K562 (cell line): ENCODE results near the gene RAI1. TPM values are rescaled to one million over a fixed set of nuclear protein-coding genes. Genes with fewer than 3 reads are reported as not detected.

Experiments used
- ATAC-seq: fragments of 200-7000 bp; cut with Tn5 transposase; 3 replicates; pipeline ENCODE4 v1.9.1; 2020; ENCODE audit warnings: moderate library complexity
- BruUV-seq: library from RNA; stranded (reverse); fragments of 400-500 nt; replicated peaks from 2 replicates; lab custom pipeline; 2021; lab: Mats Ljungman, UMichigan
- CTCF ChIA-PET: fragments of 300-600 bp; formaldehyde crosslinking; extraction: SDS; loops from one replicate; lab custom pipeline; 2021; ENCODE audit warnings: low intra/inter-chr PET ratio; lab: Yijun Ruan, JAX
- POLR2A ChIA-PET: fragments of 300-600, 350-650 bp; sonication (Branson Sonifier 250); formaldehyde crosslinking; extraction: SDS; loops from one replicate; lab custom pipeline; 2021; ENCODE audit warnings: antibody characterized with exemption, inconsistent platforms; lab: Yijun Ruan, JAX
- DNase-seq, 4 experiments: peaks; one replicate each; pipeline versions ENCODE4 v3.0.0 to v3.0.0-alpha.2; 2011 to 2018; ENCODE audit warnings: low spot score in 3 of 4, mixed read lengths in 3 of 4; ENCODE audit errors: extremely low read depth in 1 of 4
- FAIRE-seq: peaks from 2 replicates; lab custom pipeline; 2011; peaks lifted over from hg19 to GRCh38; lab: Jason Lieb, UNC
- H2AFZ ChIP-seq: 2 replicates; pipeline ENCODE4 v1.6.0; 2011; ENCODE audit warnings: low read depth, low read length, control low read depth, inconsistent platforms
- H3K27ac ChIP-seq: fragments of 200-600 bp; 3 replicates; pipeline ENCODE4 v1.8.0; 2011; ENCODE audit warnings: low read depth, mild to moderate bottlenecking, control low read depth, inconsistent platforms, low read length, moderate library complexity, mixed read lengths; ENCODE audit errors: extremely low read depth
- H3K27me3 ChIP-seq, 2 experiments: fragments of 300-600 bp in 1 of 2; 2 replicates in 1 of 2; 3 replicates in 1 of 2; pipeline versions ENCODE4 v1.6.0 to v1.8.0; 2011; ENCODE audit warnings: inconsistent platforms in 2 of 2, low read length in 2 of 2, mild to moderate bottlenecking in 1 of 2, mixed read lengths in 1 of 2, moderate library complexity in 1 of 2; ENCODE audit not compliant: control insufficient read depth in 2 of 2, insufficient read depth in 2 of 2
- H3K36me3 ChIP-seq: fragments of 300-600 bp; 3 replicates; pipeline ENCODE4 v1.8.0; 2011; ENCODE audit warnings: mild to moderate bottlenecking, low read length, inconsistent platforms; ENCODE audit not compliant: control insufficient read depth, insufficient read depth
- H3K4me1 ChIP-seq, 2 experiments: fragments of 200-600 bp in 1 of 2; replicated peaks in 1 of 2; 2 replicates in 1 of 2; 3 replicates in 1 of 2; pipeline versions ENCODE4 v1.5.1 to v1.8.0; 2011; ENCODE audit warnings: inconsistent platforms in 2 of 2, low read length in 2 of 2, mild to moderate bottlenecking in 1 of 2, mixed read lengths in 1 of 2, moderate library complexity in 1 of 2; ENCODE audit not compliant: control insufficient read depth in 2 of 2, insufficient read depth in 2 of 2
- H3K4me2 ChIP-seq: 2 replicates; pipeline ENCODE4 v1.6.1; 2011; ENCODE audit warnings: low read length, control low read depth, inconsistent platforms, mixed read lengths; ENCODE audit not compliant: insufficient read depth
- H3K4me3 ChIP-seq: fragments of 200-600 bp; sonication (generic), shearing (Covaris generic); 2 replicates; pipeline ENCODE4 v1.5.1; 2016; ENCODE audit warnings: control low read depth, inconsistent platforms
- H3K79me2 ChIP-seq: fragments of 200-600 bp; 3 replicates; pipeline ENCODE4 v1.8.0; 2011; ENCODE audit warnings: low read length, inconsistent platforms; ENCODE audit not compliant: control insufficient read depth, insufficient read depth
- H3K9ac ChIP-seq, 2 experiments: 2 replicates each; pipeline versions ENCODE4 v1.6.0 to v1.6.1; 2011; ENCODE audit warnings: low read depth in 2 of 2, low read length in 2 of 2, control low read depth in 1 of 2, inconsistent platforms in 1 of 2, mild to moderate bottlenecking in 1 of 2, mixed read lengths in 1 of 2; ENCODE audit not compliant: insufficient read depth in 1 of 2
- H3K9me1 ChIP-seq: one replicate; pipeline ENCODE4 v1.6.0; 2011; ENCODE audit warnings: inconsistent platforms, mild to moderate bottlenecking, low read length, moderate library complexity; ENCODE audit not compliant: control insufficient read depth, insufficient read depth
- H3K9me3 ChIP-seq: replicated peaks from 2 replicates; pipeline ENCODE4 v1.5.1; 2011; ENCODE audit warnings: low read depth, low read length, inconsistent platforms; ENCODE audit not compliant: control insufficient read depth, insufficient read depth
- H4K20me1 ChIP-seq: replicated peaks from 2 replicates; pipeline ENCODE4 v1.6.1; 2011; ENCODE audit warnings: low read length, inconsistent platforms, mixed read lengths; ENCODE audit not compliant: control insufficient read depth, insufficient read depth
- CXXC5 ChIP-seq: fragments of 250-450 bp; sonication (Bioruptor Pico); IDR thresholded peaks from 2 replicates; pipeline ENCODE4 v1.8.0; 2022; ENCODE audit warnings: inconsistent platforms, mild to moderate bottlenecking, moderate library complexity
- ETS1 ChIP-seq: conservative IDR thresholded peaks from 2 replicates; pipeline ENCODE4 v1.6.1; 2011; ENCODE audit warnings: low read depth, mild to moderate bottlenecking, low read length; ENCODE audit not compliant: control insufficient read depth
- HDAC3 ChIP-seq: fragments of 450-650 bp; IDR thresholded peaks from 2 replicates; pipeline ENCODE4 v1.6.1; 2018; ENCODE audit warnings: borderline replicate concordance, mild to moderate bottlenecking, moderate library complexity; ENCODE audit not compliant: partially characterized antibody
- MLX ChIP-seq, 2 experiments: fragments of 450-650 bp in 1 of 2; sonication (generic) in 1 of 2; formaldehyde crosslinking; conservative IDR thresholded peaks; 2 replicates each; pipeline versions ENCODE4 v1.4.0 to v1.8.1; 2020 to 2022; ENCODE audit warnings: mild to moderate bottlenecking in 1 of 2, missing genetic modification reagents in 1 of 2
- PTRF ChIP-seq: fragments of 450-650 bp; IDR thresholded peaks from 2 replicates; pipeline ENCODE4 v1.6.1; 2016; ENCODE audit warnings: mild to moderate bottlenecking, missing genetic modification characterization, missing compliant biosample characterization
- SP1 ChIP-seq: sonication (generic); formaldehyde crosslinking; IDR thresholded peaks from 2 replicates; pipeline ENCODE4 v1.8.1; 2022; ENCODE audit warnings: mild to moderate bottlenecking, missing genetic modification reagents
- ZBTB7A ChIP-seq: IDR thresholded peaks from 2 replicates; pipeline ENCODE4 v1.6.1; 2011; ENCODE audit warnings: low read depth, mild to moderate bottlenecking, low read length, moderate library complexity, borderline replicate concordance; ENCODE audit not compliant: control insufficient read depth
- WGBS: fragments of 100-300 bp; shearing (Covaris generic); methylation state at CpG from one replicate; pipeline ENCODE4 v1.1.6; 2016; ENCODE audit warnings: low coverage, mixed read lengths; ENCODE audit not compliant: insufficient coverage; ENCODE audit errors: missing lambda C conversion rate; 5-methylcytosine and 5-hydroxymethylcytosine counted together
- in situ Hi-C: fragments of 300-500 bp; cut with MboI; formaldehyde crosslinking; loops from 4 replicates; pipeline ENCODE4 v1.15.0; 2018; ENCODE audit warnings: inconsistent platforms, mixed read lengths
- intact Hi-C: fragments of 100-400 bp; cut with micrococcal nuclease; formaldehyde crosslinking; loops from 2 replicates; pipeline ENCODE4 v1.14.2; 2022
- polyA plus RNA-seq, 8 experiments: library from polyadenylated mRNA; depleted of rRNA in 4 of 8; stranded (reverse) in 5 of 8; unstranded in 3 of 8; fragments of >200 nt; fragmentation: Nextera tagmentation in 2 of 8; fragmentation: Illumina TruSeq in 1 of 8; extraction: Ambion mirVana in 2 of 8; extraction: Trizol in 1 of 8; gene quantifications; 2 replicates each; pipeline versions ENCODE4 v1.2.1 to v1.2.3, GENCODE V29; 2011 to 2014; ENCODE audit warnings: inconsistent platforms in 1 of 8, missing spikeins in 1 of 8
- total RNA-seq, 7 experiments: library from RNA; depleted of rRNA in 6 of 7; stranded (reverse); fragments of >200 nt in 6 of 7; fragmentation: Illumina TruSeq in 2 of 7; extraction: Trizol in 2 of 7; gene quantifications; 2 replicates each; pipeline versions ENCODE4 v1.2.1 to v1.2.3, GENCODE V29; 2011 to 2021; ENCODE audit warnings: low replicate concordance in 1 of 7

Gene RAI1
- total and polyA plus RNA-seq, 9 of the 15 experiments (the other 6 are each of a cell fraction or from before 2014, with no cell fraction given): 0.68 to 19.9 (median 5.5) TPM

- CTCF ChIA-PET: no interaction called here
- no peaks in the 10 kb centered on the region for H3K9me3 ChIP-seq
- peaks cover 0 to 15% of the 10 kb centered on the region in 2 experiments; a peak in 2 of 5 replicates for H3K4me1 ChIP-seq
- no peak overlapping the region for H3K4me2 ChIP-seq
- peaks cover 8% of the 10 kb centered on the region; the same call in 1 of the 3 replicates for H3K36me3 ChIP-seq
- no peaks in the 10 kb centered on the region for H4K20me1 ChIP-seq
- intact Hi-C loops: no loop called here
- no peak for TF ChIP-seq CXXC5 (CRISPR knock-in tag)
- TF ChIP-seq HDAC3: no peak
- no peak for TF ChIP-seq ETS1
- no peak for TF ChIP-seq ZBTB7A
- no peak for TF ChIP-seq MLX (CRISPR knock-in tag; conservative IDR thresholded peaks at IDR 0.05)
- TF ChIP-seq PTRF: no peak
- TF ChIP-seq SP1 (CRISPR knock-in tag): no peak
- WGBS: 100% methylated on average over 3 of the region's 103 CpGs
- H3K27ac ChIP-seq: no peak overlapping the region
- ATAC-seq (no peak), FAIRE-seq (no peak), DNase-seq (no peak)
- BruUV-seq: no TSS peak
- no peaks in the 10 kb centered on the region for H3K9me1 ChIP-seq
- H3K9ac ChIP-seq: no peak overlapping the region
- H2AFZ ChIP-seq: no peak overlapping the region
- no peaks in the 10 kb centered on the region; the same call in 2 of the 3 replicates for H3K79me2 ChIP-seq
- H3K4me3 ChIP-seq: no peak overlapping the region
- POLR2A ChIA-PET: no interaction called here
- in situ Hi-C loops: no loop called here
- no peaks in the 10 kb centered on the region for H3K27me3 ChIP-seq
Measured at GRCh38 chr17:17723354-17724261, 42.4 kb downstream of the RAI1 start.
